Measurements from ENCODE around the gene CALY. TPM values are rescaled to one million over a fixed set of nuclear protein-coding genes. Genes with fewer than 3 reads are reported as not detected.

Gene CALY
- total RNA-seq, 1 donor from 2014 or later, result not detected

DNA sequence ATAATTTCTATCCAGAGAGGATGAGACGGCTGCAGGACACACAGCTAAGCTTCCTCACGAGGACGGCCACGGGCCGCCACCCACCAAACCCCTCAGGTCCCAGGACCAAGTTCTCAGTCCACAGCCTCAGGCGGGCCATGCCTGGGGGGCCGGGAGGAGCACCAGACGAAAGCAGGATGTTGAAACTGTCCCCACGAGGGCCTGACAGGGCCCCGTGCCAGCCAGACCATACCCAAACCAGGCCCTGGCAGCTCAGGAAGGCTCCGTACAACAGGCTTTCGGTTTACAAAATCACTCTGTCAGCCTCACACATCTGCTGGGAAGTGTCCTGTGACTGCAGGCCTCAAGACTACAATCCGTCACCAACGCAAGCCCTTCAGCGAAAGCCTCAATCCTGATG, 42.5 kb downstream of the CALY start:
- H3K27ac Mint-ChIP-seq (ENCODE audit: unreplicated experiment), result no peak overlapping the region
- TF ChIP-seq, protein P1, sequence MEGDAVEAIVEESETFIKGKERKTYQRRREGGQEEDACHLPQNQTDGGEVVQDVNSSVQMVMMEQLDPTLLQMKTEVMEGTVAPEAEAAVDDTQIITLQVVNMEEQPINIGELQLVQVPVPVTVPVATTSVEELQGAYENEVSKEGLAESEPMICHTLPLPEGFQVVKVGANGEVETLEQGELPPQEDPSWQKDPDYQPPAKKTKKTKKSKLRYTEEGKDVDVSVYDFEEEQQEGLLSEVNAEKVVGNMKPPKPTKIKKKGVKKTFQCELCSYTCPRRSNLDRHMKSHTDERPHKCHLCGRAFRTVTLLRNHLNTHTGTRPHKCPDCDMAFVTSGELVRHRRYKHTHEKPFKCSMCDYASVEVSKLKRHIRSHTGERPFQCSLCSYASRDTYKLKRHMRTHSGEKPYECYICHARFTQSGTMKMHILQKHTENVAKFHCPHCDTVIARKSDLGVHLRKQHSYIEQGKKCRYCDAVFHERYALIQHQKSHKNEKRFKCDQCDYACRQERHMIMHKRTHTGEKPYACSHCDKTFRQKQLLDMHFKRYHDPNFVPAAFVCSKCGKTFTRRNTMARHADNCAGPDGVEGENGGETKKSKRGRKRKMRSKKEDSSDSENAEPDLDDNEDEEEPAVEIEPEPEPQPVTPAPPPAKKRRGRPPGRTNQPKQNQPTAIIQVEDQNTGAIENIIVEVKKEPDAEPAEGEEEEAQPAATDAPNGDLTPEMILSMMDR (IDR thresholded peaks at IDR 0.05; ENCODE audit: unreplicated experiment), result no peak
- DNase-seq (ENCODE audit: low spot score), result no peak
- H3K27me3 Mint-ChIP-seq (ENCODE audit: unreplicated experiment), result peaks cover 3% of the 10 kb centered on the region
- H3K36me3 Mint-ChIP-seq (ENCODE audit: low read depth, unreplicated experiment), result peaks cover 31% of the 10 kb centered on the region
- no peaks in the 10 kb centered on the region for H3K4me1 Mint-ChIP-seq (ENCODE audit: unreplicated experiment)
- peak overlapping the region; percentile 14 for H3K4me3 Mint-ChIP-seq (ENCODE audit: unreplicated experiment)
- no peaks in the 10 kb centered on the region for H3K9me3 Mint-ChIP-seq (ENCODE audit: unreplicated experiment)

DNA sequence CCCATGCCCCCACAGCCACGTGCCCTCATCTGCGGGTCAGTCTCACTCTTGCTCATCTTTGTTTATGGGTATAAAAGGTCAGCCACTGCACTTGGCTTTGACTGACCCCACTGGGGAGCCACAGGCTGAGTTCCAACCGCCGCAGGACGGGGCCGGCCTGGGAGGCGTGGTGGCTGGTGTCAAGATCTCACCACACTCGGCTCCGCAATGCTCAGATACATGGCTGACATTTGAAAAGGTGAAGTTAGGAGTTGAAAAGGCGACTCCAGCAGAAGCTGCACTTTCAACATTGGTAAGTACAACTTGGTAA, 42.9 kb downstream of the CALY start:
- H3K27me3 Mint-ChIP-seq (ENCODE audit: unreplicated experiment), result peaks cover 6% of the 10 kb centered on the region
- DNase-seq (ENCODE audit: low spot score), result no peak
- H3K27ac Mint-ChIP-seq (ENCODE audit: unreplicated experiment), result no peak overlapping the region
- peak overlapping the region; percentile 25 for H3K4me3 Mint-ChIP-seq (ENCODE audit: unreplicated experiment)
- TF ChIP-seq, protein P1 (IDR thresholded peaks at IDR 0.05; ENCODE audit: unreplicated experiment), result no peak
- H3K4me1 Mint-ChIP-seq (ENCODE audit: unreplicated experiment), result no peaks in the 10 kb centered on the region
- H3K36me3 Mint-ChIP-seq (ENCODE audit: low read depth, unreplicated experiment), result peaks cover 34% of the 10 kb centered on the region
- H3K9me3 Mint-ChIP-seq (ENCODE audit: unreplicated experiment), result no peaks in the 10 kb centered on the region

DNA sequence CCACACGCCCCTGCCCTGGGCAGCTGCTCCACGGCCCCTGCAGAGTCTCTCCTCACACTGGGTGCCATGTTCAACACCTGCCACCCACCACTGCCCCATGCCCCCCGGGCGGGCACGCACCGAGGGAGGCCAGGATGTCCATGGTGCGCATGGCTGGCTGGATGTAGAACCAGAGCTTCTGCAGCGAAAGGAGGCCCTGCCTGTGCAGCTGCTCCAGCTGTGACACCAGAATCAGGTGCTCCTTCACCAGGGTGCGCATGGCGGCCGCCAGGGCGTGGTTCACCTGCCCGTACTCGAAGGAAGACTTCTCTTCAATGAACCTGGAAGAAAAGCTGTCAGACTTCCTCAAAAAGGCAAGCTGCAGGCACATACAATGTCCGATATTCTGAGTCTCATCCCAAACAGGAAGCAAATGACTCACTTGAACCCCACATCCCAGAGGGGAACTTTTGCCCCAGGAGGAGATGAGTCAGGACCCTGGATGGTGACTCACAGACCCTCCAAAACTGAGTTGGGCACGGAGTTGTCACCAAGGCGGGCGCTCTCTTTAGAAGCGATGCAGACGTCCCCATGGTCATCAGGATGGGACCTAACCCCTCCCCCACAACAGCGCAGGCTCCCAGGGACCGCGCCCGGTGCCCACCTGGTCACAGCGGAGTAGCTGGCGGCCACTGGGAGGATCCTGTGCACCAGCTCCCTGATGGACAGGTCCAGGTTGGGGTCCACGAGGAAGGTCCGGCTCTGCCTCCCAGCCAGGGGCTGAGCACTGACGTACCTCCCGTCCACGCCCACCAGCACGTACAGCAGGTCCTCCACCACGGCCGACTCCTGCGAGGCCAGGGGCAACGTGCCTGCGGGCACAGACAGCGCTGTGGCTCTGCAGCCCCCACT, 43.5 kb downstream of the CALY start:
- Mint-ChIP-seq H3K27ac (ENCODE audit: unreplicated experiment) (no peak overlapping the region), H3K27me3 (ENCODE audit: unreplicated experiment) (peaks cover 8% of the 10 kb centered on the region), H3K36me3 (ENCODE audit: low read depth, unreplicated experiment) (peaks cover 36% of the 10 kb centered on the region), H3K4me1 (ENCODE audit: unreplicated experiment) (no peaks in the 10 kb centered on the region), H3K4me3 (ENCODE audit: unreplicated experiment) (no peak overlapping the region), H3K9me3 (ENCODE audit: unreplicated experiment) (no peaks in the 10 kb centered on the region)
- TF ChIP-seq, protein P1 (IDR thresholded peaks at IDR 0.05; ENCODE audit: unreplicated experiment), result no peak
- DNase-seq (ENCODE audit: low spot score), result no peak

DNA sequence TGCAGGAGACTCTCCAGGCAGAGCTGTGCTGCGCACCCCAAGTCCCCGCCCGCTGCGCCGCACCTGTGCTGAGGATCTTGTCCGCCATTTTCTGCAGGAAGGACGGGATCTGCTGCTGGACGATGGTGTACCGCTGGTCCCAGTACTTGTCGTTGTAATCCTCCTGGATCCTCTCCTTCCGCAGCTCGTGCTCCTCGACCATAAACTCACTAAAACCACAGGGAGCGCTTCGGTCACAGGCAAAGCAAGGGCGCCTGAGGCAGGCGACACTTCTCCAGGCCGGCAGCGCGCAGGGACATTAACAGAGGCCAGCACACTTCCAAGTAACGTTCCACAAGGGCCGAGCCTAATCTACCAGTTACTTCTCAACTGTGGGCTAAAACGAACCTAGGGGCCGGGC, 46.9 kb downstream of the CALY start:
- no peak overlapping the region for H3K27ac Mint-ChIP-seq (ENCODE audit: unreplicated experiment)
- H3K36me3 Mint-ChIP-seq (ENCODE audit: low read depth, unreplicated experiment), result peaks cover 31% of the 10 kb centered on the region
- no peak overlapping the region for H3K4me3 Mint-ChIP-seq (ENCODE audit: unreplicated experiment)
- DNase-seq (ENCODE audit: low spot score), result no peak
- H3K4me1 Mint-ChIP-seq (ENCODE audit: unreplicated experiment), result no peaks in the 10 kb centered on the region
- TF ChIP-seq, protein P1 (IDR thresholded peaks at IDR 0.05; ENCODE audit: unreplicated experiment), result no peak
- no peaks in the 10 kb centered on the region for H3K9me3 Mint-ChIP-seq (ENCODE audit: unreplicated experiment)
- peaks cover 10% of the 10 kb centered on the region for H3K27me3 Mint-ChIP-seq (ENCODE audit: unreplicated experiment)

DNA sequence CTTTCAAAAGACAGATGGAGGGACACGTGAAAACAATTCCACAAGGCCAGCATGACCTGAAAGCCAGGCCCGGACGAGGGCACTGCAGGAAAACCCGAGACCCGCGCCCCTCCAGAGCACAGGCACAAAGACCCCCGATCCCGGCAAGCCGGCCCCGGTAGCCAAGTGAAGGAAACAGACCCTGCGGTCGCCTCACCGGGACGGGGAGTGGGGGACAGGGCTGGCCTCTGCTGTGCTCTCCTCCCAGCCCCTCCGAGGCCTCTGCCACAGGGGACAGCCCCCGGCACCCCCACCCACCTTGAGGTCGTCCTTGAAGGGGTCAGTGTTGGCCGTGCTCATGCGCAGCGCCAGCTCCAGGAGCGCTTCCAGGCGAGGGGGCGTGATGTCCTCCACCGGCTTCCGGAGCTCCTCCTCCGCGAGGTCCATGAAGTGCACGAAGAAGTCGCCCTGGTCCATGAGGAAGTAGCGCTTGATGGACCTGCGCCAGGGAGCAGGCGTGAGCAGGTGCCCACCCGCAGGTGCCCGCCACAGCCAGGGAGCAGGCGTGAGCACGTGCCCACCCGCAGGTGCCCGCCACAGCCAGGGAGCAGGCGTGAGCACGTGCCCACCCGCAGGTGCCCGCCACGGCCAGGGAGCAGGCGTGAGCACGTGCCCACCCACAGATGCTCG, 48.7 kb downstream of the CALY start:
- no peak for DNase-seq (ENCODE audit: low spot score)
- no peak overlapping the region for H3K4me3 Mint-ChIP-seq (ENCODE audit: unreplicated experiment)
- peaks cover 10% of the 10 kb centered on the region for H3K27me3 Mint-ChIP-seq (ENCODE audit: unreplicated experiment)
- TF ChIP-seq, protein P1 (IDR thresholded peaks at IDR 0.05; ENCODE audit: unreplicated experiment), result no peak
- no peaks in the 10 kb centered on the region for H3K4me1 Mint-ChIP-seq (ENCODE audit: unreplicated experiment)
- peaks cover 30% of the 10 kb centered on the region for H3K36me3 Mint-ChIP-seq (ENCODE audit: low read depth, unreplicated experiment)
- H3K9me3 Mint-ChIP-seq (ENCODE audit: unreplicated experiment), result no peaks in the 10 kb centered on the region
- H3K27ac Mint-ChIP-seq (ENCODE audit: unreplicated experiment), result no peak overlapping the region

Measured in endothelial cell (in vitro differentiated cells).